Urinary bladder (tissue), 4 donors: ENCODE data around the gene FAM20C. TPM values are rescaled to one million over a fixed set of nuclear protein-coding genes. Genes with fewer than 3 reads are reported as not detected.

ENCODE experiments used
- DNase-seq: peaks from one replicate; pipeline ENCODE4 v3.0.0-alpha.2; 2015; ENCODE audit errors: extremely low spot score
- H3K27ac ChIP-seq: one replicate; pipeline ENCODE4 v1.5.1; 2013; ENCODE audit warnings: low read depth, mild to moderate bottlenecking, moderate library complexity
- H3K36me3 ChIP-seq: one replicate; pipeline ENCODE4 v1.6.1; 2013; ENCODE audit warnings: mild to moderate bottlenecking, moderate library complexity; ENCODE audit not compliant: insufficient read depth
- H3K4me1 ChIP-seq: one replicate; pipeline ENCODE4 v1.6.1; 2013; ENCODE audit warnings: mild to moderate bottlenecking, moderate library complexity; ENCODE audit not compliant: insufficient read depth
- H3K4me3 ChIP-seq: one replicate; pipeline ENCODE4 v1.5.1; 2013; ENCODE audit warnings: low read depth, low read length
- WGBS: extraction: QIAGEN DNeasy Blood & Tissue Kit; methylation state at CpG from one replicate; pipeline ENCODE4 v1.1.7; 2013; 5-methylcytosine and 5-hydroxymethylcytosine counted together
- polyA plus RNA-seq: library from polyadenylated mRNA; stranded (reverse); fragments of 200-250 nt; gene quantifications from one replicate; pipeline ENCODE4 v1.2.3, GENCODE V29; 2013
- total RNA-seq: library from RNA; depleted of rRNA; stranded (reverse); fragments of >200 nt; gene quantifications from one replicate; pipeline ENCODE4 v1.2.3, GENCODE V29; 2014
- donor health status: healthy with polysubstance abuse.
- donor health status: healthy.

The FAM20C gene
- total and polyA plus RNA-seq, 2 donors = 13.3 to 86.5 TPM

DNA sequence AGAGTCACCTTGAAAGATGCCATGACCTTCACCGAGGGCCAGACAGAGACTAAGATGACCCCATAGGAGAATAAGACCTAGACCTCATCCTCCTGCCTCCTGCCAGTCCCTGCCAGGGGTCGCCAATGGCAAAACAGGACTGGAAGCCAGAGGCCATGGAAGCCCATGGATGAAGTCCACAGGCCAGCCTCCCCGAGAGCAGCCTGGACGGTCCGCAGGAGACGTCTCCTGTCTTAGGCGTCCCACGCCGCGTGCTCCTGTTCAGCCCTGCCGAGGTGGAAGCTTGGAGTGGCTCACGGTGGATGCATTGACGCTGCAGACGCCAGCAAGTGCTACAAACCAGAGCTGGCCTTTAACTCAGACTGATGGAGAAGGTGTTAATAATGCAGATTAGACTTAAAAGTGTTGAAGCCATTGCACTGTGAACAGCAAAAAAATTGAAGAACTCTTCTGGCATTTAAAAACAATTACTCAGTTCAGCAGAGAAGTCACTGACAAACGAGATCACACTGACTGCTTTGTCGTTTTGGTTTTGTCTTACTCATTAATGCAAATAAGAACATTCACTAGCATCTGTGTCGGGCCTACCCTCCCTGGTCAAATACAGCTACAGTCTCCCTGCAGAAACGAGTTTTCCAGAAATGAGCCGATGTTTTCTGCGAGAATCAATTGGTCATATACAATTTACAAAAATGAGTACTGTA, 38.1 kb upstream of the FAM20C start:
- Histone ChIP-seq H3K36me3 (no peaks in the 10 kb centered on the region), H3K4me1 (no peaks in the 10 kb centered on the region), H3K4me3 (no peak overlapping the region), H3K27ac (no peak overlapping the region)
- 88% methylated on average over 20 of the region's 20 CpGs for WGBS
- no peak for DNase-seq

DNA sequence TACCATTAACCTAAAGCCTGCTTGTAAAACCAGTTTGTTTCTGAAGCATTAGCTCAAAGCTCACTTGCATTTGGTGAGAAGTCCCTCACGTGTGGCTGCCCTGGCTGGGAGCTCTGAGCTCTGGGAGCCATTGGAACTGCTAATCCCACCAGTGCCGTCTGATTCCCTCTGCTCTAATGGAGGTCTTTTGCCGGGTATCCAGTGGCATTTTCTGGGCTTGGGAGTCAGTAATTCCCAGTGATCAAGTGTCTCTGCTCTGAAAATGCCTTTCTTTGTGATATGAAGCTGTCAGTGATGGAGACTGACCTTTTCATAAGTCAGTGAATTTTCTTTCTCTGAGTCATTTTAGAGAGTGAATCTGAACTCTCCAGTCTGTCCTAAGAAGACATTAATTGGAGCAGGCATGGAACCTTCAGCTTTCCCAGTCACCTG, 36.9 kb upstream of the FAM20C start:
- no peak overlapping the region for H3K4me3 ChIP-seq
- H3K4me1 ChIP-seq = no peaks in the 10 kb centered on the region
- no peak for DNase-seq
- no peaks in the 10 kb centered on the region for H3K36me3 ChIP-seq
- 42% methylated on average over 3 of the region's 3 CpGs for WGBS
- H3K27ac ChIP-seq = no peak overlapping the region

DNA sequence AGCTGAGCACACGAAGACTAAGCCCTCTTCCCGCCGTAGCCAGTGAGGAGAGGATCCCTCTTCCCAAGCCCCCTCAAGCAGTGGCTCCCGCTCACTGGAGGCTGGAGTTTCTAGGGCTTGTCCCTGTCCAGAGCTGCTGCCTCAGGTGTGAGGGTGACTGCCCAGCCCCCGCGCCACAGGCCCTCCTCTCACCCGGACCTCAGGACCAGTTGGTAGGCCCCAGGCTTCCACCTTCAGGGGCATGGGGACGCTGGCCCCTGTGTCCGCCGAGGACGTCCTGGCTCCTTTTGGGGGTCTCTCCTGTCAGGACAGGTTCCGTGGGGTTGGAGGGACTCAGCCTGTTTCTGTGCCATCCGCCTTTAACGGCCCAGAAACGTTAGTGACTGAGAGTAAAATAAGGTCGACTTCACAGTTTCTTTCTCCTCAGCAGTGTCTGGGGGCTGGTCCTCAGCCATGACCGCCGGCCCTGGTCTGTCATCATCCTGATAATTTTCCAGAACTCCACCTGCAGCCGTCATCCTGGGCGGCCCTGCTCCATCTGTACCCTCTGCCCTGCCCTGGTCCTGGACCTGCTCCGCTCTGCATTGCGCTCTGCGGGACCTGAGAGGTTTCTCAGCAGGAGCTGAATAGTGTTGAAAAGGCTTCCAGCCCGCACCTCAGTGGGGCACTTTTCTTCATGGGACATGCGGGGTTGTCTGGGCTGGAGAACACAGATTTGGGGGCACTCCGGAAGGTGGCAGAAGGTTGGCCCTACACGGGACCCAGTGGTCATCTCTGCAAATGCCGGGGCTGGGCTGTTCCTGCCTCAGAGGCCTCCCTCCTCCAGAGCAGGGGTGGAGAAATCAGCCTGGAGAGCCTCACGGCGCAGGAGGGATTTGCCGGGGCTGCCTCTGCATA, 36.0 kb upstream of the FAM20C start:
- 84% methylated on average over 31 of the region's 31 CpGs for WGBS
- DNase-seq = no peak
- Histone ChIP-seq H3K36me3 (no peaks in the 10 kb centered on the region), H3K27ac (no peak overlapping the region), H3K4me1 (no peaks in the 10 kb centered on the region), H3K4me3 (no peak overlapping the region)

DNA sequence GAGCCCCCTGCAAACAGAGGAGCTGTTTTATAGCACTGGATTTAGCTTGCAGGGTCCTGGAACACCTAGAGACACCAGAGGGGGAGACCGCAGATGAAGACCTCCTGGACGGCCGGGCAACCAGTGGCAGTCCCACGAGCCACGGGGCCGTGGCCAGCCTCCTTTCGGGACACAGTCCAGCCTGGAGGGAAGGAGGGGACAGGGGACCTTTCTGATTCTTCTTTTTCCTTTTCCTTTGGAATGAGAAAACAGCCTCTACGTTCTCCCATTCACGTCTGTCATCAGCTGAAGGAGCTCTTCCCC, 35.4 kb upstream of the FAM20C start:
- no peaks in the 10 kb centered on the region for H3K4me1 ChIP-seq
- 90% methylated on average over 9 of the region's 9 CpGs for WGBS

DNA sequence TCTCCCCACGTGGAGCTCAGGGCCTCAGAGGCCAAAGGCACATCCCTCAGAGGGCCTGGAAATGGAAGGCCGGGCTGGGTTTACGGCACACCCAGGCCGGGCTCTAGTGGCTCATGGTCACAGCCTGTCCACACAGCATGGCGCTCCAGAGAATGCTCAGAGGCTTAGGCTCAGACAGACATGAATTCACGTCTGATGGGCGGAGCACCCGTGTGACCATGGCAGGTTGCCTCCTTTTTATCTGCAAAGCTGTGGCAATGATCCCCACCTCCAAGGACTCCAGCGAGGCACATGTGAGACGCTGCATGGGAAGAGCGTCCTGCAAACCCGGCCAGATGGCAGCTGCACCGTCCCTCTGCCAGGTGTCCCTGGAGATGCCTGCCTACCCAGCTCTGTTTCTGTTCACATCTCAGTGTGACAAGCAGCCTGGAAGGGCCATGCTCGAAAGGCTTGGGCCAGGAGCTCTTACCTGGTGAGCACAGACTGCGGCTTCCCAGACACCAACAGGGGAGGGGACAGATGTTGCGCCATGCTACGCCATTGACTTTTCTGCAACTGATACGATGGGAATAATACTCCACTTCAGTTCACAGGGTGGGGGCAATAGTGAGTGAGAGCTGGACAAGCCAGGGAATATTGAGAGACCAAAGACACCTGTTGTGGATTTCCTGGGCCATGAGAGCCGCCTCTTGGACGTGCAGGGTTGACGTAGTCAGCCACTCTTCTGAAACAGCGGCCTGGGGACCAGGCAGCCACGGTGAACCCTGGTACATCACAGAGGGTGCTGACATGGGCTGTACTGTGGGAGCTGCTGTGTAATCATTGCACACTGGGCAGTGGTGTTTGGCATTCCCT, 34.4 kb upstream of the FAM20C start:
- Histone ChIP-seq H3K27ac (no peak overlapping the region), H3K36me3 (no peaks in the 10 kb centered on the region), H3K4me3 (no peak overlapping the region), H3K4me1 (no peaks in the 10 kb centered on the region)
- 94% methylated on average over 23 of the region's 23 CpGs for WGBS
- no peak for DNase-seq

More for the DNA sequence above, 35.4 kb upstream of the FAM20C start:
- H3K36me3 ChIP-seq = no peaks in the 10 kb centered on the region
- H3K27ac ChIP-seq = no peak overlapping the region
- no peak overlapping the region for H3K4me3 ChIP-seq
- no peak for DNase-seq

DNA sequence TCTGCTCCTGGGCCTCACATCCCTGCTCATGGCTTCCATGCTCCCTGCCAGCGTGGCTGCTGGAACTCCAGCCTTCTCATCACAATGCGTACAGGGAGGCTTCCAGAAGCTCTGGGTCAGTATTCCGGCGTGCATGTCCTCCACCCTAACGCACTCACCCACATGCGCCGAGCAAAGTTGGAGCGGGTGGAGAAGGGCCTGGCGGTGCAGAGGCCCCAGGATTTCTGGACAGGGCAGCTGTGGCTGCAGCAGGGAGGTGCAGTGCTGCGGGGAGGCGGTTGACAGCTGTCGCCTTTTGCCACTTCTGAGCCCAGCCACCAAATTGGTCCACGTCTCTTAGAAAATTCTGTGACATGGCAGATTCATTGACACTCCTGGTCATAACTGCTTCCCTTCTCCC, 33.6 kb upstream of the FAM20C start:
- H3K4me3 ChIP-seq = no peak overlapping the region
- no peaks in the 10 kb centered on the region for H3K4me1 ChIP-seq
- no peaks in the 10 kb centered on the region for H3K36me3 ChIP-seq
- 87% methylated on average over 13 of the region's 13 CpGs for WGBS
- no peak for DNase-seq
- H3K27ac ChIP-seq = no peak overlapping the region

DNA sequence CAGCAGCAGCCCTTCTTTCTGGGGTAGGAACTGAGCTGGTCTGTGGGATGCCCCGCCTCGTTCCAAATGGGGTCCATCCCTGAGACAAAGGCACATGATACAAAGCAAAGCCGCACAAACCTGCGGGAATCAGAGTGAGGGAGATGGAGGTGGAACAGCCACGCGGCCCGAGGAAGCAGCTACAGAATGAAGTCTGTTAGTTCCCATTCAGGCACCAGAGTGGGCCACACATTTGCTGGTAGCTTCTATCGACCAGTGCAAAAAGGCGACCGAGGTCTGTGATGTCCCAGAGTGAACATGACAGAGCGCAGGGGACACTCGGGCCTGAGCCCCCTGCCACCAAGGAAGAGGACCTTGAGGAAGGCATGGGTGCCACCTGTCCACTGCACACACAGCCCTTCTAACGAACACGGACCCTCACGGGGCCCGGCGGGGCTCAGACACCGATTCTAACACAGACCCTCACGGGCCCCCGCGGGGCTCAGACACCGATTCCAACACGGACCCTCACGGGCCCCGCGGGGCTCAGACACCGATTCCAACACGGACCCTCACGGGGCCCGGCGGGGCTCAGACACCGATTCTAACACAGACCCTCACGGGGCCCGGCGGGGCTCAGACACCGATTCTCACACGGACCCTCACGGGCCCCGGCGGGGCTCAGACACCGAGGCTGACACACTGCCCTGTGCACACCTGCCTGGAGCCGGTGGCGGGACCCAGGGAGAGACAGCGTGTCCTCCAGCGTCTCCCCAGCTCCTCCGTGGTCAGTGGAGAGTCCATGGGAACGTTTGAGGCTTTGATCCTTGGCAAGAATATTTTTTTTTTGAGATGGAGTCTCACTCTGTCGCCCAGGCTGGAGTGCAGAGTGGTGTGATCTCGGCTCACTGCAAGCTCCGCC, 32.8 kb upstream of the FAM20C start:
- 89% methylated on average over 50 of the region's 50 CpGs for WGBS
- H3K4me3 ChIP-seq = no peak overlapping the region
- H3K4me1 ChIP-seq = no peaks in the 10 kb centered on the region
- no peaks in the 10 kb centered on the region for H3K36me3 ChIP-seq
- no peak for DNase-seq
- no peak overlapping the region for H3K27ac ChIP-seq

DNA sequence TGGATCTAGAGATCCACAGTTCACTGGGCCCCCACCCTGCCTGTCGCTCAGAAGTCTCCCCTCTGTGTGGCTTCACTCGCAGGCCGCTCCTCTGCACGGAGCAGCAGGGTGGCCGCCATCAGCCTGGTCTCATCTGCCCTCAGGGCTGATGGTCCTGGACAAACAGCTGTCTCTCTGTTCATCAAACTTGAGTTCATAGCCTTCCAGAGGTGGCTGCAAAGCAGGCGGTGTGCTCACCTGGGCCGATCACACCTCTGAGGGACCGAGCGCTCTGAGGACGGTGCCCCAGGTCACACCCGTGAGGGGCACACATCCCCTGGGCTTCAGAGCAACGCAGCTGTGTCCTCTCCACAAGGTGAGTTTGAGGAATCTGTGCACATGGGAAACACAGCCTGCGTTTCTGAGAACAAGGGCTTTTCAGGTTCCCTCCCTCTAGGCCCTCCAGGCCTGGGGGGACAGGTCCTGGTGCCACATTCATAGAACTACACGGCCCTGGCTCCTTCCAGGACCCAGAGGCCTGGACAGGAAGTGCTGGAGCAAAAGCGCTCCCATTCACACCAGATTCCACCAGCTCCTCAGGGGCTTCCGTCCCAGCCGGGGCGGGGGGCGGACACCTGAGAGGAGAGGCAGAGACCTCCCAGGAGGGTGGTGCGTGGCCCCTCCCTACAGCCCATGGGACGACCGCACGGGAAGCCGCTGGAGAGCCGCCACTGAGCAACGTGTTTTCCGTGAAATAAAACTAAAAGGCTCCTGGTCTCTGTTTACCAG, 31.2 kb upstream of the FAM20C start:
- H3K36me3 ChIP-seq = no peaks in the 10 kb centered on the region
- no peak for DNase-seq

DNA sequence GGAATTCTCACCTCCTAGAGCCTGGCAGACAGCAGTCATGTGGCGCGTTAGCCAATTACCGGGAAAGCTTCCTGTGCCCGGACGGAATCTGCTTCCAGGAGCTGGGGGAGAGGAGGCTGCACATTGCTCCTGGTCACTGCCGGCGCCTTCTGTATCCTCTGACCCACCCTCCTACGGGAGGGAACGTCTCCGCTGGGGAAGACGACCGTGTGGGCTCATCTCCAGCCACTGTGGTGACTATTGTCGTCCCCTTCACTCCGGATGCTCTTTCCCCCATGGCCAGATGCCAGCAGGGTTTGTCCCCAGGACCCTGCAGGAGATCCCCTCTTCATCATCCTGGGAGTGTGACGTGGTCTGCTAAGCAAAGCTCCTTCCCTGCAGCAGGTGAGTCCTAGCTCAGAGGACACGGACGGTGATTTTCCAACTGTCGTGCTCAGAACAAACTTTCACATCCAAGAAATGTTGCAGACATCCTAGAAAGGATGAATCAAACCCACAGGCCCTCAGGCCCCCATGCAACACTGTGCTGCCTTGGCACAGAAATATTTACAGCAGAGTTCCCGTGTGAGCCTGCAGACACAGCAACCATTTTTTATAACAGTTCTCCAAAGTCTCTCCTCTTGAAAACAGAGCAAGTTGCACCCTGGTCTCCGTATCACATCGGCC, 29.6 kb upstream of the FAM20C start:
- 75% methylated on average over 21 of the region's 21 CpGs for WGBS
- Histone ChIP-seq H3K27ac (no peak overlapping the region), H3K4me3 (no peak overlapping the region), H3K36me3 (no peaks in the 10 kb centered on the region), H3K4me1 (no peaks in the 10 kb centered on the region)
- DNase-seq = no peak

More for the DNA sequence above, 31.2 kb upstream of the FAM20C start:
- H3K27ac ChIP-seq = no peak overlapping the region
- 90% methylated on average over 27 of the region's 27 CpGs for WGBS
- H3K4me1 ChIP-seq = no peaks in the 10 kb centered on the region
- H3K4me3 ChIP-seq = no peak overlapping the region

DNA sequence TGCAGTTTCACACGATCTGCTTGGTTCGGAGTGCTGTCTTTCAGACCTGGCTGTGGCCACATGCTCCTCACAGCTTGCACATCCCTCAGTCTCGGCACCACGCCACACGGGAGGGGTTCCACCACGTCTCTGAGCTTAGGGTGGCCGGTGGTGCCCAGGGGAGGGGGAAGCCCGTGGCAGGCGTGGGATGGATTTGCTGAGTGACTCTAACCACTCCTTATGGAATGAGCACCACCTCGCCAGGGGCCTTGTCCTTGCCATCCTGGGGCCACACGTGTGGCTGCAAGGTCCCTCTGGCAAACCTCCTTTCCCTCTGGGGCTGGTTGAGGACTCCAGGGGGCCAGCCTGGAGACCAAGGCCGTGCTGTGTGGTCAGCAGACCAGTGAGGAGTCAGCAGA, 29.1 kb upstream of the FAM20C start:
- Histone ChIP-seq H3K4me3 (no peak overlapping the region), H3K36me3 (no peaks in the 10 kb centered on the region), H3K4me1 (no peaks in the 10 kb centered on the region), H3K27ac (no peak overlapping the region)
- no peak for DNase-seq
- WGBS = 85% methylated on average over 12 of the region's 12 CpGs

DNA sequence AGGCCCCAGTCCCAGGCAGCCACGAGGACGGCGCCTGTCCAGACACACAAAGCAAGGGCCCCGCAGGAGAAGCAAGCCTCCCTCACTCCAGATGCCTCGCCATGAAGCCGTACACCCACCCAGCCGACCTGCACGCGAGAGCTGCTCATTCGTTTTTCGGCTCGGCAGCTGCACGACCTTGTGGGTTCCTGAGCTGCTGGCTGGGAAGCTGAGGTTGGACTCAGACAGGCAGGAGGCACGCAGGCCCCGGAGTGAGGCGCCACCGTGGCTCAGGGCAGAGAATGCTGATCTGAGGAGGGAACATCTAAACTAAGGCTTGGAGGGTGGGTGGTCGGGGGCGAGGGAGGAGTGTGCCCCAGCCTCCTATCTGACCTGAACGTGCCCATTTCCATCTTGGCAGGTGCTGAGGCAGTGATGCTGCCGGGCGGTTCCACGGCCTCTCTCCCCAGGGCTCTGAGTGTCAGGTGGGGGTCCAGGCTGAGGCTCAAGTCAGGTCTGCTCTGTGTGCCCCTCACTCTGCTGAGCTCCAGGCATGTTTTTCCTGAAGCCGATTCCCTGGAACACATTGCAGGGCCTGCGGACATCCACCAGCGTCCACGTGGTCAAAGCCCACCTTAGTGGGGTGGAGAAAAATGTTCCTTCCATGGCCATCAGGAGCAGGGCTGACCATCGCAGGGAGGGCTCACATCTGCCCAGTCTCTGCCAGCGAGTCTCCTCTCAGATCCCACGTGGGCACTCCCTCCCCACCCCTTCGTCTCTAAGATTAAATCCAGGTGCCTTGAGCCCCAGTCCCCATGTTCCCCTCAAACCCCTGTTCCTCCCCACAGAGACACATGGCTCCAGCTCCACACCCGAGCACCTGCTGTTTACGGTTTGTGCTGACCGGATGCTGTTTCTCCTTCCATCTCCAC, 28.1 kb upstream of the FAM20C start:
- H3K36me3 ChIP-seq = no peaks in the 10 kb centered on the region
- WGBS = 83% methylated on average over 34 of the region's 34 CpGs
- no peak overlapping the region for H3K4me3 ChIP-seq
- no peaks in the 10 kb centered on the region for H3K4me1 ChIP-seq
- H3K27ac ChIP-seq = no peak overlapping the region
- DNase-seq = no peak
